Measurements from ENCODE around the gene DAZAP1. TPM values are rescaled to one million over a fixed set of nuclear protein-coding genes. Genes with fewer than 3 reads are reported as not detected.

Gene DAZAP1
- total and polyA plus RNA-seq, 2 experiments from 2014 or later = 35.8 to 46.8 TPM

GRCh38 chr19:1447504-1447903, 40.1 kb downstream of the DAZAP1 start:
- H3K27ac ChIP-seq = no peak overlapping the region
- peaks cover 17% of the 10 kb centered on the region for H3K4me1 ChIP-seq (ENCODE audit: insufficient read depth)
- no peaks in the 10 kb centered on the region for H3K79me2 ChIP-seq
- DNase-seq (ENCODE audit: low spot score) = no peak
- peaks cover 62% of the 10 kb centered on the region for H3K27me3 ChIP-seq
- WGBS (ENCODE audit: low lambda C conversion rate, missing lambda C conversion rate) = 24% methylated on average over 4 of the region's 4 CpGs
- H4K20me1 ChIP-seq (ENCODE audit: insufficient read depth, poor library complexity, severe bottlenecking) = peaks cover 4% of the 10 kb centered on the region
- no peaks in the 10 kb centered on the region for H3K36me3 ChIP-seq (replicated peaks; ENCODE audit: insufficient read depth, low read depth)
- H3K4me3 ChIP-seq = no peak overlapping the region
- no peak overlapping the region for H3K4me2 ChIP-seq
- H3K9me3 ChIP-seq (ENCODE audit: low read depth) = no peaks in the 10 kb centered on the region
- no peaks in the 10 kb centered on the region for H3K9me2 ChIP-seq (replicated peaks; ENCODE audit: insufficient read depth)
- TF ChIP-seq CTCF (IDR thresholded peaks at IDR 0.05; ENCODE audit: poor library complexity) (no peak), EZH2phosphoT487 (IDR thresholded peaks at IDR 0.05; ENCODE audit: low read depth, severe bottlenecking, unreplicated experiment) (no peak), EZH2 (IDR thresholded peaks at IDR 0.05; ENCODE audit: borderline replicate concordance) (no peak)
- H2AFZ ChIP-seq = no peak overlapping the region

- H3K4me1 ChIP-seq (ENCODE audit: insufficient read depth) = peaks cover 17% of the 10 kb centered on the region
- H2AFZ ChIP-seq = no peak overlapping the region
- no peaks in the 10 kb centered on the region for H3K9me2 ChIP-seq (replicated peaks; ENCODE audit: insufficient read depth)
- no peaks in the 10 kb centered on the region for H3K9me3 ChIP-seq (ENCODE audit: low read depth)
- H3K27me3 ChIP-seq = peaks cover 67% of the 10 kb centered on the region
- WGBS (ENCODE audit: low lambda C conversion rate, missing lambda C conversion rate) = 81% methylated on average over 9 of the region's 9 CpGs
- H3K36me3 ChIP-seq (replicated peaks; ENCODE audit: insufficient read depth, low read depth) = no peaks in the 10 kb centered on the region
- TF ChIP-seq EZH2phosphoT487 (IDR thresholded peaks at IDR 0.05; ENCODE audit: low read depth, severe bottlenecking, unreplicated experiment) (no peak), CTCF (IDR thresholded peaks at IDR 0.05; ENCODE audit: poor library complexity) (no peak), EZH2 (IDR thresholded peaks at IDR 0.05; ENCODE audit: borderline replicate concordance) (no peak)
- no peak overlapping the region for H3K4me3 ChIP-seq
- no peak overlapping the region for H3K4me2 ChIP-seq
- no peaks in the 10 kb centered on the region for H3K79me2 ChIP-seq
- no peak overlapping the region for H3K27ac ChIP-seq
- H4K20me1 ChIP-seq (ENCODE audit: insufficient read depth, poor library complexity, severe bottlenecking) = peaks cover under 1% of the 10 kb centered on the region
- no peak for DNase-seq (ENCODE audit: low spot score)
Measured at GRCh38 chr19:1447944-1448343, 40.6 kb downstream of the DAZAP1 start.

- TF ChIP-seq EZH2 (IDR thresholded peaks at IDR 0.05; ENCODE audit: borderline replicate concordance) (peak; percentile 86), EZH2phosphoT487 (IDR thresholded peaks at IDR 0.05; ENCODE audit: low read depth, severe bottlenecking, unreplicated experiment) (peak; percentile 72), CTCF (IDR thresholded peaks at IDR 0.05; ENCODE audit: poor library complexity) (no peak)
- Histone ChIP-seq H3K9me3 (ENCODE audit: low read depth) (no peaks in the 10 kb centered on the region), H4K20me1 (ENCODE audit: insufficient read depth, poor library complexity, severe bottlenecking) (no peaks in the 10 kb centered on the region), H3K9me2 (replicated peaks; ENCODE audit: insufficient read depth) (no peaks in the 10 kb centered on the region), H3K4me2 (peak within 1 kb of the TSS; percentile 49), H3K4me3 (no peak within 1 kb of the TSS), H2AFZ (no peak within 1 kb of the TSS), H3K79me2 (no peaks in the 10 kb centered on the region), H3K36me3 (replicated peaks; ENCODE audit: insufficient read depth, low read depth) (no peaks in the 10 kb centered on the region), H3K27me3 (peaks cover 81% of the 10 kb centered on the region), H3K4me1 (ENCODE audit: insufficient read depth) (peaks cover 9% of the 10 kb centered on the region), H3K27ac (no peak within 1 kb of the TSS)
- DNase-seq (ENCODE audit: low spot score) = peak; percentile 49
- WGBS (ENCODE audit: low lambda C conversion rate, missing lambda C conversion rate) = 28% methylated on average over 45 of the region's 74 CpGs
Measured at GRCh38 chr19:1449467-1450442, 42.4 kb downstream of the DAZAP1 start, which contains the start of gene APC2. Gene APC2 (plus strand): TSS chr19:1450121. CDS start chr19:1453002, 2,881 bp downstream.

Data from hepatocyte (in vitro differentiated cells).